Skeletal muscle satellite cell (primary cell): ENCODE results near the gene CD96.
"Not testable (repeated sequence)": the region's sequence is repeated elsewhere in the genome, so short reads cannot be mapped to it uniquely, and the experiment has no call there.

Experiments
- H3K27me3 ChIP-seq: 2 replicates; pipeline ENCODE4 v1.7.0; 2013; ENCODE audit warnings: low read length; ENCODE audit not compliant: control insufficient read depth, insufficient read depth
- H3K36me3 ChIP-seq: 2 replicates; pipeline ENCODE4 v1.7.0; 2013; ENCODE audit warnings: mild to moderate bottlenecking, control low read depth, low read length; ENCODE audit not compliant: insufficient read depth
- H3K4me1 ChIP-seq: 2 replicates; pipeline ENCODE4 v1.7.0; 2013; ENCODE audit warnings: low read length; ENCODE audit not compliant: control insufficient read depth, insufficient read depth
- H3K4me2 ChIP-seq: 2 replicates; pipeline ENCODE4 v1.7.0; 2013; ENCODE audit warnings: mild to moderate bottlenecking, low read length
- H3K4me3 ChIP-seq: 2 replicates; pipeline ENCODE4 v1.7.0; 2013; ENCODE audit warnings: low read length
- H3K9ac ChIP-seq: 2 replicates; pipeline ENCODE4 v1.7.0; 2013; ENCODE audit warnings: mild to moderate bottlenecking, low read depth, low read length, moderate library complexity
- H3K9me3 ChIP-seq: replicated peaks from 2 replicates; pipeline ENCODE4 v1.7.0; 2013; ENCODE audit warnings: mild to moderate bottlenecking, control low read depth, low read length

CD96 gene

GRCh38 chr3:111610189-111610588 is 68.2 kb downstream of the CD96 start:
- Histone ChIP-seq H3K9me3 (no peaks in the 10 kb centered on the region), H3K4me1 (peaks cover 3% of the 10 kb centered on the region), H3K36me3 (no peaks in the 10 kb centered on the region), H3K4me3 (no peak overlapping the region), H3K4me2 (no peak overlapping the region), H3K9ac (no peak overlapping the region), H3K27me3 (no peaks in the 10 kb centered on the region)

DNA sequence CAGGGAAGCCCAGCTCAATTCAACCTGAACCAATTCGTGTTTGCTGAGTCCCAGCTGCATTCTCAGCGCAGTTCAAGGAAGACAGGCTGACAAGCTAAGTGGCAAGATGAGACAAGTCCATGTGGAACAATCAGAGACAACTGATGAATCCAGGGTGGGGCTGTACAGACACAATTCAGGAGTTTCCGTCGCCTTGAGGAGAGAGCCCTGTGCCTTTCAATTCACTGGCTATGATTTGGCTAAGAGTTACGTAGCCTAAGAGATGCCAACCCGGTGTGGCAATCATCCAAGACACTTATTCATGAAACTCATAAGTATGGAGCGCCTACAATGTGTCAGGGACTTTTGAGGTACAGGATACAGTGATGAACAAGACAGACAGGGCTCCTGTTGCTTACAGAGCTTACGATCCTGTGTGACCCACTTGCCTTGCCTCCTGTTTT is 68.6 kb downstream of the CD96 start:
- Histone ChIP-seq H3K9ac (no peak overlapping the region), H3K4me3 (no peak overlapping the region), H3K4me1 (no peaks in the 10 kb centered on the region), H3K4me2 (no peak overlapping the region), H3K36me3 (no peaks in the 10 kb centered on the region), H3K9me3 (no peaks in the 10 kb centered on the region), H3K27me3 (no peaks in the 10 kb centered on the region)

DNA sequence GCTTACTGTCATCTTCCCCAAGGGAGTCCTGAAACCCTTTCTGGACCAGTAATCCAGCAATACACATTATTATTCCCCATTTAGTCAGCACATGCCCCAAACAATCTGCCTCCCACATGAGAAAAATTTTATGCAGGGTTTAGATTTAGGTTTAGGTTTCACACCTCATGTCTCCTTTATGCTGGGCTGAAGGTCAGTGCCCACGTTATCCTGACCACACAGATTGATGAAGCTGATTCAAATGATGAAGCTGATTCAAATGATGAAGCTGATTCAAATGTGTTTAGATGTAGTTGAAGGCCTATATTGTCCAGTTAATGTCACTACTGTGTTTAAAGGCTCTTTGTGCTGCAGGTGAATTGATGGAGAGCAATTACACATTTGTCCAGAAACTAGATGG is 71.3 kb downstream of the CD96 start:
- no peaks in the 10 kb centered on the region for H3K4me1 ChIP-seq
- H3K27me3 ChIP-seq = no peaks in the 10 kb centered on the region
- H3K36me3 ChIP-seq = no peaks in the 10 kb centered on the region
- H3K4me3 ChIP-seq = no peak overlapping the region
- no peak overlapping the region for H3K4me2 ChIP-seq
- H3K9ac ChIP-seq = no peak overlapping the region
- H3K9me3 ChIP-seq = no peaks in the 10 kb centered on the region

- H3K9ac ChIP-seq = no peak overlapping the region
- H3K27me3 ChIP-seq = no peaks in the 10 kb centered on the region
- no peak overlapping the region for H3K4me3 ChIP-seq
- H3K9me3 ChIP-seq = no peaks in the 10 kb centered on the region
- no peaks in the 10 kb centered on the region for H3K36me3 ChIP-seq
- no peak overlapping the region for H3K4me2 ChIP-seq
- no peaks in the 10 kb centered on the region for H3K4me1 ChIP-seq
Measured at GRCh38 chr3:111615880-111616279, 73.9 kb downstream of the CD96 start.

- Histone ChIP-seq H3K27me3 (no peaks in the 10 kb centered on the region), H3K4me1 (no peaks in the 10 kb centered on the region), H3K36me3 (no peaks in the 10 kb centered on the region), H3K9me3 (no peaks in the 10 kb centered on the region), H3K9ac (no peak overlapping the region), H3K4me3 (no peak overlapping the region), H3K4me2 (no peak overlapping the region)
Measured at GRCh38 chr3:111616417-111617105, 74.6 kb downstream of the CD96 start.

GRCh38 chr3:111617406-111617805 is 75.4 kb downstream of the CD96 start:
- Histone ChIP-seq H3K27me3 (no peaks in the 10 kb centered on the region), H3K9ac (no peak overlapping the region), H3K9me3 (no peaks in the 10 kb centered on the region), H3K36me3 (no peaks in the 10 kb centered on the region), H3K4me2 (no peak overlapping the region), H3K4me3 (no peak overlapping the region), H3K4me1 (no peaks in the 10 kb centered on the region)

- no peak overlapping the region for H3K4me3 ChIP-seq
- H3K9me3 ChIP-seq = no peaks in the 10 kb centered on the region
- H3K9ac ChIP-seq = no peak overlapping the region
Measured at GRCh38 chr3:111617912-111618601, 76.1 kb downstream of the CD96 start.

DNA sequence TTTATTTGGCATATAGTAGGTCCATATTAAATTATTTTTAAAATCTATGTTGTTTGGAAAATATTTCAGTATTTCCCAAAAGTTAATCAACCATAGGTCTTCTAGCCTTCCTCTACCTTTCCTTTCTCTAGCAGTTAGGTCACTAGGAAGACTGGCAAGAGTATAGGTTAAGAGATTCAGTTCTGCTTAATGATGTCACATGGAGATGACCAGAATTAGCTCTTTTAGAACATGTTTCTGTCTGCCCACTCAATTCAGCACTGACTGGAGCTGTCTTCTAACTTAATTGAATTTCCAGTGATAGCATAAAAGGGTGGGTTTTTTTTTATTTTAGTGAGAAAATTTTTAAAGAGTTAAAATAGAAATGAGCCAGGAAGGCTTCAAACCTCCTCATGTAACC is 76.9 kb downstream of the CD96 start:
- no peaks in the 10 kb centered on the region for H3K27me3 ChIP-seq
- H3K4me2 ChIP-seq = no peak overlapping the region
- no peaks in the 10 kb centered on the region for H3K36me3 ChIP-seq
- H3K4me1 ChIP-seq = no peaks in the 10 kb centered on the region
- no peak overlapping the region for H3K9ac ChIP-seq
- no peaks in the 10 kb centered on the region for H3K9me3 ChIP-seq
- no peak overlapping the region for H3K4me3 ChIP-seq

More at GRCh38 chr3:111617912-111618601, 76.1 kb downstream of the CD96 start:
- Histone ChIP-seq H3K36me3 (no peaks in the 10 kb centered on the region), H3K4me2 (no peak overlapping the region), H3K4me1 (no peaks in the 10 kb centered on the region), H3K27me3 (no peaks in the 10 kb centered on the region)

DNA sequence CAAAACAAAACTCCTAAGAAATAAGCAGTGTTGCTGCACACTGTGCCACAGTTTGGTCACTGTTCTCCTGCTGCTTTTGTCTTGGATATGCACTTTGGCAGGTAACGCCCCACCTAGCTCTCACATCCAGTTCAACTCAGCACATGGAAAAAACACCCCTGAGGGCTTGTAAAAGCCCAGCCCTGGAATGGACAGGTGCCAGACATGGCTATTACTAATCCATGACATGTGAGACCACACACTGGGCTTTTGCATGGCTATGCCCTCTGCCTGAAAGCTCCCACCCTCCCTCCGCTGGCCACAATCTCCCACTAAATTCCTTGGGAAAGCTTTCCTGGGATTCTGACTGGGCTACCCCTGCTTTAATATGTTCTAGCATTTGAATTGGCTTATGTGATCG is 77.8 kb downstream of the CD96 start:
- no peak overlapping the region for H3K4me3 ChIP-seq
- H3K36me3 ChIP-seq = no peaks in the 10 kb centered on the region
- H3K9ac ChIP-seq = no peak overlapping the region
- no peaks in the 10 kb centered on the region for H3K4me1 ChIP-seq
- H3K9me3 ChIP-seq = no peaks in the 10 kb centered on the region
- H3K4me2 ChIP-seq = no peak overlapping the region
- no peaks in the 10 kb centered on the region for H3K27me3 ChIP-seq

DNA sequence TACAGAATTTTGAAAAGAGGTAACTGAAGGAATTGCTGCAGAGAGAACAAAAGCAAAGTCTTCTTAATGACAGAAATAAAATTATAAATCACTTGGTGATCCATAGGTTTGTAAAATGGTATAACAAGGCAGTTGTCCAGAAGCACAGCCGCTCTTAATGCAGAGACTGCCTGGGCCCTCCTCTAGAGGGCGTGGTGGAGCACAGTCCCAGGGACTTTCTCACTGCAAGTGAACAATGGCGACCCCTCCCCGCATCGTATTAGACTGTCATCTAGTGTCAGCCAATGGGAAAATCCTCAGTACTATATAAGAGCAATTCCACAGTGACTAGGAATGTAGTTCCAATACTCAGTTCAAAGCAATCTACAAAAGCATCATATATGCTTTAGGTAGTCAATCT is 79.5 kb downstream of the CD96 start:
- no peak overlapping the region for H3K9ac ChIP-seq
- no peak overlapping the region for H3K4me3 ChIP-seq
- H3K4me1 ChIP-seq = no peaks in the 10 kb centered on the region
- no peaks in the 10 kb centered on the region for H3K36me3 ChIP-seq
- H3K27me3 ChIP-seq = no peaks in the 10 kb centered on the region
- no peaks in the 10 kb centered on the region for H3K9me3 ChIP-seq
- no peak overlapping the region for H3K4me2 ChIP-seq

DNA sequence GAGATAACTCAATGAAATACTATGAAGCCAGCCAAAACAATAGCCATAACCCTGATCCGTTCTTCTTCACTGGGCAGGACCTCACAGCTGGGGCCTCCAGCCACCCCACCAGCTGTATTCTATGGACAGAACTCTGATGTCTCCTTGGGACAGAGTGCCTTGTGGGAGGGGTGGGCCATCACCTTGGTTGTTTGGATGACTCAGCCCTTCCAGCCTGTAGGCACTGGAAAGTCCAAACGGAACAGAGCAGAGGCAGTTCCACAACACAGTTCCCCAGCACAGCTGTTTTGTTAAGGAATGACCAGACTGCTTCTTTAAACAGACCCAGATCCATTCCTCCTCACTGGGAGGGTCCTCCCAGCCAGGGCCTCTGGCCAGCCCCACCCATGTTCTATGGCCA is 85.1 kb downstream of the CD96 start:
- Histone ChIP-seq H3K36me3 (no peaks in the 10 kb centered on the region), H3K27me3 (no peaks in the 10 kb centered on the region), H3K4me2 (no peak overlapping the region), H3K9ac (no peak overlapping the region), H3K4me1 (no peaks in the 10 kb centered on the region), H3K9me3 (no peaks in the 10 kb centered on the region), H3K4me3 (no peak overlapping the region)

GRCh38 chr3:111629018-111629417 is 87.0 kb downstream of the CD96 start:
- H3K4me2 ChIP-seq, H3K9me3 ChIP-seq, H3K4me1 ChIP-seq, H3K9ac ChIP-seq, H3K4me3 ChIP-seq, H3K27me3 ChIP-seq, H3K36me3 ChIP-seq: not testable (repeated sequence)
